Skeletal muscle cell (primary cell): Measurements from ENCODE around the gene HCFC1R1.

Experiments
- DNase-seq: peaks from one replicate; pipeline ENCODE4 v3.0.0-alpha.2; 2010; ENCODE audit warnings: low read depth
- H3K4me3 ChIP-seq: 2 replicates; pipeline ENCODE4 v1.5.1; 2011; ENCODE audit warnings: low read depth, mild to moderate bottlenecking, control low read depth, low read length, moderate library complexity

HCFC1R1 gene

DNA sequence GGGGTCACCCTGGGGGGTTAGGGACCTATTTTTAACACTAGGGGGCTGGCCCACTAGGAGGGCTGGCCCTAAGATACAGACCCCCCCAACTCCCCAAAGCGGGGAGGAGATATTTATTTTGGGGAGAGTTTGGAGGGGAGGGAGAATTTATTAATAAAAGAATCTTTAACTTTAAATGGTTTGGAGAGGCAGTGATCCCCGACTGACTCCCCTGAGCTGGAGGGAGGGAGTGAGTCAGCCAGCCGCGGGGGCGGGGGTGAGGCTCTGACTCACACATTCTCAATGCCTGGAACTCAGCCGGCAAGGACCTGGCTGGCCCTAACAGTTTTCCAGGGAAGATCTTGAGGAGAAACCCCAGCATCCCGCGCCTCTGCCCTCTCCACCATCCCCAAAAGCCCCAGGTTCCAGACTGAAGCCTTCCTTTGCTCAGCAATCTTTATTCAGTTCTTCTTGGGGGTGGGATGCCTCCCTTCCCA, 1.5 kb downstream of the HCFC1R1 start:
- peak; percentile 87 for DNase-seq
- H3K4me3 ChIP-seq, result peak overlapping the region; percentile 69

DNA sequence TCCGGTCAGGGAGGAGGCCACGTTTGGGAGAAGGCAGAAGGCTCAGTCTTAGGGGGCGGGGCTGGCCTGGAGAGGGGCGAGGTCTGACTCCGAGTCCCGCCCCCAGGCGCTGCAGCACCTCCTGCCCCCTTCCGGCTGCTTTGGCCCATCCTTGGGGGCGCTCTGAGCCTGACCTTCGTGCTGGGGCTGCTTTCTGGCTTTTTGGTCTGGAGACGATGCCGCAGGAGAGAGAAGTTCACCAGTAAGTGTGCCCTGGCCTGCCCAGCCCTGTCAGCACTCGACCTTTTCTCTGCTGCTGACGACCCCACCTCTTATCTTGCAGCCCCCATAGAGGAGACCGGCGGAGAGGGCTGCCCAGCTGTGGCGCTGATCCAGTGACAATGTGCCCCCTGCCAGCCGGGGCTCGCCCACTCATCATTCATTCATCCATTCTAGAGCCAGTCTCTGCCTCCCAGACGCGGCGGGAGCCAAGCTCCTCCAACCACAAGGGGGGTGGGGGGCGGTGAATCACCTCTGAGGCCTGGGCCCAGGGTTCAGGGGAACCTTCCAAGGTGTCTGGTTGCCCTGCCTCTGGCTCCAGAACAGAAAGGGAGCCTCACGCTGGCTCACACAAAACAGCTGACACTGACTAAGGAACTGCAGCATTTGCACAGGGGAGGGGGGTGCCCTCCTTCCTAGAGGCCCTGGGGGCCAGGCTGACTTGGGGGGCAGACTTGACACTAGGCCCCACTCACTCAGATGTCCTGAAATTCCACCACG, 2.1 kb downstream of the HCFC1R1 start:
- DNase-seq, result peak; percentile 88
- peak overlapping the region; percentile 69 for H3K4me3 ChIP-seq

DNA sequence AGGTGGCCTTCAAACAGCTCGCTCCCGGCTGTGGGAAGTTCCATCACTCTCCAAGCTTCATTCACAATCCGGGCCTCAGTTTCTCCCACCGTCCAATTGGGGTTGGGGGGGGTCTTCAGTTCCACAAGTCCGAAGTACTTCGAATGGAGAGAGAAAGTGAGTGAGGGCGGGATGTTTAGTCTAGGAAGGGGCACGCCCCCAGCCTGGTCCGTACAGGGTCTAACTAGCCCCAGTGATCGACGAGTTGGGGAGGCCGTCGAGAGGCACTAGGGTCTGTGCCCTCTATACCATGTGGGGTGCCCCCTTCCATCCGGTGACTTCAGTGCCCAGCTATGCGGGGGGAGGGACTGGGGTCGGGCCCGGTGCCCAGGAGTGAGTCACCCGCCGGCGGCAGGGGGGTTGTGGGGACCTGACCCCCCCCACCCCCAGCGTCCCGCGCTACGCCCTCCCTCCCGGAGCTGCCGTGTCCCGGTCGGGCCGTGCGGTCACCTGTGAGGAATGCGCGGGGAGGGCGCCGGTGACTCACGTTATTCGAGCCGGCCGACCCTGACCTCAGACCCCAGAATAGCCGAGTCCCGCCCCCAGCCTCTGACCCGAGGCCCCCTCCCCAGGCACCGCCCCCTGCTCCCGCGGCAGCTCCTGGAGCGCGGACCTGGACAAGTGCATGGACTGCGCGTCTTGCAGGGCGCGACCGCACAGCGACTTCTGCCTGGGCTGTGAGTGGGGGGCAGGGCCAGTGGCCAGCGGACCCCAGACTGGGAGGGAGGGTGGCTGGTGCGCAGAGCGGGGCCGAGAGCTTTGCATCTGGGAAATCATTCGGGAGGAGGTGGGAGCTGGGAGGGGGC, 2.9 kb downstream of the HCFC1R1 start:
- peak; percentile 49 for DNase-seq
- peak overlapping the region; percentile 69 for H3K4me3 ChIP-seq

DNA sequence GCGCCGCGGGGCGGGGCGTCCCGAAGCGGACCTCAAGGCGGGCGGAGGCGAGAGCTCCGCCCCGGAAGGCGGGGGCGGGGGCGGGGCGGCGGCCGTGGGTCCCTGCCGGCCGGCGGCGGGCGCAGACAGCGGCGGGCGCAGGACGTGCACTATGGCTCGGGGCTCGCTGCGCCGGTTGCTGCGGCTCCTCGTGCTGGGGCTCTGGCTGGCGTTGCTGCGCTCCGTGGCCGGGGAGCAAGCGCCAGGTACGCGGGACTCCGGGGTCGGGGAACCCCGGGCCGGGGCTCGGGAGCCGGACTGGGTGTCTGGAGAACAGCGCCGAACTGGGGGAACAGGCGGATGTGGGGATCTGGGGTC, 3.5 kb downstream of the HCFC1R1 start, which contains the start of gene TNFRSF12A:
TSS of gene TNFRSF12A (plus strand) at position 122 of the 357 bp plus-strand sequence. CDS start at position 152, 30 bp downstream.
- DNase-seq, result no peak

DNA sequence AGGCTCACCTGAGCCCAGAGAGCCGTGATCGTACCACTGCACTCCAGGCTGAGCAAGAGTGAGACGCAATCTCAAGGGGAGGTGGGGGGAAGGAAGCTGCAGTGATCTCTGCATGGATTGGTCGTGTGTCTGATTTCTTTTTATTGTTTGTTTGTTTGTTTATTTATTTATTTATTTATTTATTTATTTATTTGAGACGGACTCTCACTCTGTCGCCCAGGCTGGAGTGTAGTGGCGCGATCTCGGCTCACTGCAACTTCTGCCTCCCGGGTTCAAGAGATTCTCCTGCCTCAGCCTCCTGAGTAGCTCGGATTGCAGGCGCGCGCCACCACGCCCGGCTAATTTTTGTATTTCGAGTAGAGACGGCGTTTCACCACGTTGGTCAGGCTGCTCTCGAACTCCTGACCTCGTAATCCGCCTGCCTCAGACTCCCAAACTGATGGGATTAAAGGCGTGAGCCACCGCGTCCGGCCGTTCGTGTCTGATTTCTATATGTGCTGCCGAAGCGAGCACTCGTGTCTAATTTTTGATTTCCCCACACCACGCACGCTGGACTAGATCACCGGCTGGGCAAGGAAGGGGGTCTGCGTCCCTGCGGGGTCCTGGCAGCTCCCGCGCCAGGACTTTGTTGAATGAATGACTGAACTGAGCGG, 4.0 kb downstream of the HCFC1R1 start:
- DNase-seq, result no peak
- peak overlapping the region; percentile 69 for H3K4me3 ChIP-seq

More for the DNA sequence above, 3.5 kb downstream of the HCFC1R1 start, which contains the start of gene TNFRSF12A:
- H3K4me3 ChIP-seq, result peak within 1 kb of the TSS; percentile 69

DNA sequence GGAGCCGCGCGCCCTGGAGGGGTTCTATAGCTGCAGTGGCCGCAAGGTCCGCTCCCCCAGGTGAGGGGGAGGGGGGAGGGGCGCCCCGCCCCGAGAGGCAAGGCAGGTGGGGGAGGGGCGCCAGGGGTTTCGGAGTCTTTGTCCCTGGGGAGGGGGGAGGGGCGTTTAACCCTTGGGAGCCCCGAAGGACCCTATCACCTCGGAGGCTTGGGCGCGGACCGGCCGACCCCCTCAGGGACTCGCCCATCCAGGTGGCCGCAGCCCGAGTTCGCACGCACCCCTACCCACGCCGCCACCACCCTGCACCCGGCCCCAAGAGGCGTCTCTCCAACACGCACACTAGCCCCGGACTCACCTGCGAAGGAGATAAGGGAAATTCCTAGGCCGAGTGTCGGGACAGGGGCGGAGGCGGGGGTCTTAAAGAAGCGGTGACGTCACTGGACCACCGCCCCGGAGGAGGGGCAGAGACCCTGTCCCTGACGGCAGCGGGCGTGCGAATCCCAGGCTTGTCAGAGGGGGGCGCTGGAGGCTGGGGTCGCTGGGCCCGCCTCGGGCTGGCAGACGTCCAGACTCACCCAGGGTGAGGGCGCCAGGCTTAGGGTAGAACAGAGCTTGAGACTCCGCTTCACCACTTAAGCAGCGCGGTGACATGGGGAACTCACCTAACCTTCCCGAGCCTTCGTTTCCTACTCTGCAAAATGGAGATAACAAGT, 5.8 kb downstream of the HCFC1R1 start, which contains the start of gene CLDN6:
TSS of gene CLDN6 (minus strand) at position 390 of the 713 bp plus-strand sequence. CDS start 2,162 bp downstream, outside the sequence.
- no peak within 1 kb of the TSS for H3K4me3 ChIP-seq

DNA sequence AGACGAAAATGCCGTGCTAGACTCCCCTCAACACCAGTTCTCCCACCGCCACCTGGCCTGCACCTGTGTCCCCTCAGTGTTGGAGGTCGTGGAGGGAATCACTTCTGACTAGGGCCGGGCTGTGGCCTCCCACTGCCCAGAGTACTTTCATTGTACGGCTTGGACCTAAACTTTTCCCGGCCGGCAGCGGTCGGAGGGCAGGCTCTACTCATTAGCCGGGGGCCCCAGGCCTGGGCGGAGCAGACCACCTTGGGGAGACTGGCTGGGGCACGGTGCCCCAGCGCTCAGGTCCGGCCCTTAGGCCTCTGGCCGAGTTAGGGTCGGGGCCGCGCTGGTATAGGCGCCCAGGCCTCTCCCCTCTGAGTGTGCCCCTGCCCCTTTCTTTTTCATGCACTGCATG, 6.4 kb downstream of the HCFC1R1 start:
- H3K4me3 ChIP-seq, result no peak overlapping the region
- DNase-seq, result no peak

More for the DNA sequence above, 5.8 kb downstream of the HCFC1R1 start, which contains the start of gene CLDN6:
- no peak for DNase-seq

DNA sequence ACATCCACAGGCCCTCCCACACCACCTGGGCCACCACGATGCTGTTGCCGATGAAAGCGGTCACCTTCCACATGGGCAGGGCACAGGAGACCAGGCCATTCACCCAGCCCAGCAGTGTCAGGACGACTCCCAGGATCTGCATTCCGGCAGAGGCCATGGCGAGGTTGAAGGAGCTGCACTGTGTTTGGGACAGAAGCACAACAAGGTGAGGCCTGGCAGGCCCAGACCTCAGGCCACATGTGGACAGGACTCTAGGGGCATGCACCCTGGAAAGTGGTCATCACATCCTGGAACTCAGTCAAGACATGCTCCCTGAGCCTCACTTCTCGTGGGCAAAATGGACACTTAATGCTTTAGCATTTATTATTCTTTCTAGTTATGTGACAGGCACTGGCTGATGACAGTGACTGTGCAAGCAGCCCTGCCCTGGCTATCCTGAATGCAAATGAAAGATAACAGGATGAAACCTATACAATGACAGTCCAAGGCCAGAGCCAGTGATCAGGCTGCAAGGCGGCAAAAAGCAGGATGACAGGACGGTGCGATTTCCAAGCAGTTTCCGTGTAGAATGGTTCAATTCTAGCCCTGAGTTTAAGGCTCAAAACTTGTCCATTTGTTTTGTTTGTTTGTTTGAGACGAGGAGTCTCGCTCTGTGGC, 7.7 kb downstream of the HCFC1R1 start:
- no peak for DNase-seq

DNA sequence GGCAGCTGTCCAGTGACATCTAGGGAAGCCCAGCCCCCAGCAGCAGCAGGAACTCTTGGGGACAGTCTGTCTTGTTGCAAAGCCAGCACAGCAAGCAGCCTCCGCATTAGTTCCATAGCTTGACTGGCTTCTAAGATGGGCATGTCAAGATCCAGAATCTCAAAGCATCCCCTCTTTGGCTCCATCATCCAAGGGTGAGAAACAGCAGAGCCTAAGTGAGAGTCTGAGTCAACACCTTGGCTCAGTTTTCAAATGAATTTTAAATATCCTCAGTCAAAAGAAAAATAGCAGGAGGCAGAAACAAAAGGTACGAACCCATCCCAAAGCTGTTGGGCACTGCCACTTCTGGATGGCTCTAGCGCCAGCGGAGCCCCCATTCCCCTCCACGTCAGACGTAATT, 8.8 kb downstream of the HCFC1R1 start:
- DNase-seq, result no peak
- H3K4me3 ChIP-seq, result no peak overlapping the region

More for the DNA sequence above, 7.7 kb downstream of the HCFC1R1 start:
- H3K4me3 ChIP-seq, result no peak overlapping the region

DNA sequence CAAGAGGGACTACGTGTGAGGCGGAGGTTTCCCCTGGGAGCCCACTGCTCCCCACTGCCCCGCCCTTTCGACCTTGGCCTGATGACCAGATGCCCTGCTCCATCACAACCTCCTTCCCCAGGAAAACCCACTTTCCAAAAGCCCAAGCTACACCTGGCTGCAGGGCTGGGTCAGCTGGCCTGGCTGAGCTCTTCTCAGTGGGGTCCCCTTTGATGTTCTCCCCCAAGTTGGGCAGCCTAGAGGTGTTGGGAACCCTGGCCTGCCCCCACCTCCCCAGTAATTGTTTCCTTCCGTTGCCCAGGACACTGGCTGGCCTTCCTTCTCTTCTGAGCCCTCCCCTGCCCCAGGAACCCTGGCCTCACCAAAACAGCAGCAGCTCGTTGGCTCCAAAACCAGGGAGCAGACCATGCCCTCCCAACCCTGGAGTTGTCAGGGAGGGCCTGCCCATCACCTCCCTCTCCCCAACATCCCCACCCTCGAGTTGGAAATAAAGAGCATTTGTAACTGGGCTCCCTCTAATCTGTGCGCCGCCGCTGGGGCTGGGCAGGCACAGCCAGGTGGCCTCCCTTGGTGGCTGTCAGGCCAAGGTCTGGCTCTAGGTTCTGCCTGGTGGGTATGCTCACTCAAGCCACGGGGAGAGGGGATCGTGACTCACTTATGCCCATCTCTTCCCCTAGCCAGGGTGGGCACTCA, 9.6 kb downstream of the HCFC1R1 start:
- no peak for DNase-seq
- no peak overlapping the region for H3K4me3 ChIP-seq

DNA sequence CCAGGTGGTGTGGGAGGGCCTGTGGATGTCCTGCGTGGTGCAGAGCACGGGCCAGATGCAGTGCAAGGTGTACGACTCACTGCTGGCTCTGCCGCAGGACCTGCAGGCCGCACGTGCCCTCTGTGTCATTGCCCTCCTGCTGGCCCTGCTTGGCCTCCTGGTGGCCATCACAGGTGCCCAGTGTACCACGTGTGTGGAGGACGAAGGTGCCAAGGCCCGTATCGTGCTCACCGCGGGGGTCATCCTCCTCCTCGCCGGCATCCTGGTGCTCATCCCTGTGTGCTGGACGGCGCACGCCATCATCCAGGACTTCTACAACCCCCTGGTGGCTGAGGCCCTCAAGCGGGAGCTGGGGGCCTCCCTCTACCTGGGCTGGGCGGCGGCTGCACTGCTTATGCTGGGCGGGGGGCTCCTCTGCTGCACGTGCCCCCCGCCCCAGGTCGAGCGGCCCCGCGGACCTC, 10.2 kb downstream of the HCFC1R1 start:
- no peak overlapping the region for H3K4me3 ChIP-seq
- no peak for DNase-seq

DNA sequence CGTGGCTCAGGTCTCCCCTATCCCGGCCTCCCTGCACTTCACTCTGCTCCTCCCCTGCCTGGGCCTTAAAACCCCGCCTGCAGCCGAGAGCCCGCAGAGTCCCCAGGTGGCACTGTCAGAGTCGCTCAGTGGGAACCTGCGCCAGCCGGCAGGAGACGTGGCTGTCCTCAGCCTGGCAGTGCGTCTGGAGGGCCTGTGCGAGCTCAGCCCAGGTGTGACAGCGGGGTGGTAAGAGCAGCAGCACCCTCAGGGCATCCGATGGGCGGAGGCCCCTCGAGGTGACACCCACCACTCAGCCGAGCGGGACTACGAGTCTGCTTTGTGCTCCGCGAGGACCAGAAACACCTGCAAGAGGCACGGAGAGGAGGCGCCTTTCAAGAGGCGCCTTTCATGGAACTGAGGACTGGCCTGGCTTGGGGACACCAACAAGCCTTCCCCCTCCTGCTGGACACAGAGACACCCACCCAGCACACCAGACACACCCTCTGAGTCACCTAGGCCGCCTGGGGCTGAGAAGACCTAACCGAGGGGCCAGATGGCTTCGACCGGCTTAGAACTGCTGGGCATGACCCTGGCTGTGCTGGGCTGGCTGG, 10.8 kb downstream of the HCFC1R1 start, which contains the start of gene CLDN9:
TSS of gene CLDN9 (plus strand) at position 96 of the 593 bp plus-strand sequence. CDS start at position 536, 440 bp downstream.
- DNase-seq, result no peak
- no peak within 1 kb of the TSS for H3K4me3 ChIP-seq

DNA sequence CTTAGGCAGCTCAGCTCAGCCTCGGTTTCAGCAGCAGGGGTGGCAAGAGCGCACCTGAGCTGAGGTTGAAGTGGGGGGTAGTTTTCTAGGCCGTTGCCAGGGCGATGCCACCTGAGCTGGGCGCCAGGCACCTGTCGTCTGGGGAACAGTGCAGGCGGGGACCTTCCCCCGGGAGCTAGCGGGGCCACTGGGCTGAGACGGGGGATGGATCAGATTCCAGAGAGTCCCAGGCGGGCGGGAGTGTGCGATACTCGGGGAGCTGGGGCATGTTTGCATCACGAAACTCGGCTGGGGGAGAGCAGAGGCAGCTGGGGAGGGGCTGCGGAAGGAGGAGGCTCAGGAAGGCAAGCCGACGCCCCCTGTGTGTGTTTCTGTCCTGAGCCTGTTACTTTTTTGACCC, 11.5 kb downstream of the HCFC1R1 start:
- H3K4me3 ChIP-seq, result no peak overlapping the region
- DNase-seq, result no peak

DNA sequence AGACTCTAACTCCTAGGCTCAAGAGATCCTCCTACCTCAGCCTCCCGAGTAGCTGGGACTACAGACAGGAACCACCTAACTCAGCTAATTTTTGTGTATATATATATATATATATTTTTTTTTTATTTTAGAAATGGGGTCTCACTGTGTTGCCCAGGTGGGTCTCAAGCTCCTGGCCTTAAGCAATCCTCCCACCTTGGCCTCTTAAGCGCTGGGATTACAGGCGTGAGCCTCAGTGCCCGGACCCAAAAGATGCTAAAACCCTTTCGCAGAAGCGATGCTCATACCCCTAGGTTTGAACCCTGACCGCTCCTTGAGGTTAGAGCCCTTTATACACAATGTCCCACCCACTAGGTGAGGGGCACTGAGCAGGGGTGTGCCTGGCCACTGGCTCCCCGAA, 13.2 kb downstream of the HCFC1R1 start:
- no peak overlapping the region for H3K4me3 ChIP-seq
- DNase-seq, result no peak

DNA sequence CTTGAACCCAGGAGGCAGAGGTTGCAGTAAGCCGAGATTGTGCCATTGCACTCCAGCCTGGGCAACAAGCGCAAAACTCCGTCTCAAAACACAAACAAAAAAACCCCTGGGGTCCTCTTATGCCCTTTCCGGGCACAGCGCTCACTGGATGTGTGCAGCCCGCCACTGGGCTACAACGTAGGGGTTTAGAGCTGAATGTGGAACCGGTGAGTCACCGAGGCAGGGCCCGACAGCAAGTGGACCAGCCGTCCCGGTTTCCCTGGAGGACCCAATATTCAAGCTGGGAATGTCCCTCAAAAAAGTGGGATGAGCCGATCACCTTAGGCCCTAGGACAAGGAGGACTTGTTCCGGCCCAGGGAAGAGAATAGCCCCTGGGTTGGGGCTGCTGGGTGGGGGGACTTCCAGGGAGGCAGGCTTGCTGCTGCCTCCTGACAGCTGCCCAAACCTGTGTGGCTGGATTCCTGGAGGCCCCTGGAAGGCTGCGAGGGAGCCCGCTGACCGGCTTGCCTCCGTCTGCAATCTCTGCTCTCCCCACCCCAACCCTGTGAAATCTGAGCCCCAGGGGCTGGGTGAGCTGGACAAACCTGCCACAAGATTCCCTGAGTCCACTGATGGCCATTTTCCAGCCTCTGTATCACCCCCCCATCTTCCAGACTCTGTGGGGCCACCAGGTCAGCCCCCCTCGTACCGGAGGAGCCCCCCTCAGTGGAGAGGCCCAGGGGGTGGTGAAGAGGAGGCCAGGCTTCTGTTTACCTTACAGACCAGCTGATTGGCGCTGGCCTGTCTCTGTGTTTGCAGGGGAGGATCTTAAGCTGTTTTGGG, 14.0 kb downstream of the HCFC1R1 start:
- H3K4me3 ChIP-seq, result no peak overlapping the region
- DNase-seq, result no peak

DNA sequence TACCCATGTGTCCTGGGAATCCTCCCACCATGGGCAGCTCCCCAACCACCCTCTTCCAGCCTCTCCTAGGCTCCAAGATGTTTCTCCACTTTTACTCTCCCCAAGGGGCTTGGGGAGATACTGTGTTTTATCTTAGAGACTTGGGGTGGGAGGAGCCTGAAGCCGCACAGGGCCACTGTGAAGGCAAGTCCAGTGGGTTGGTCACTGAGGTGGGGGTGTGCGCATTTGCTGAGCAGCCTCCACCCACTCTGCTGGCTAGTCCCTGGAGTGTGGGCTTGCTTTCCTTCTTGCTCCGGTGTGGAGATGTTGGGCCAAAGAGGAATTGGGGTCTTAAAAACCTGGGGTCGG, 15.1 kb downstream of the HCFC1R1 start:
- no peak for DNase-seq
- no peak overlapping the region for H3K4me3 ChIP-seq
